Small intestine (tissue), 7 donors: Measurements from ENCODE around the gene SRMS. TPM values are rescaled to one million over a fixed set of nuclear protein-coding genes. Genes with fewer than 3 reads are reported as not detected.
"Not testable (repeated sequence)": the region's sequence is repeated elsewhere in the genome, so short reads cannot be mapped to it uniquely, and the experiment has no call there.

ENCODE experiments used
- DNase-seq, 2 donors: peaks; one replicate each; pipeline versions ENCODE4 v3.0.0 to v3.0.0-alpha.2; 2013
- FAIRE-seq: peaks from 2 replicates; lab custom pipeline; 2012; peaks lifted over from hg19 to GRCh38; lab: Jason Lieb, UNC
- H3K27ac ChIP-seq, 3 donors: one replicate each; pipeline ENCODE4 v1.5.1; 2013; ENCODE audit warnings: low read length in 2 of 3, mild to moderate bottlenecking in 2 of 3, control low read depth in 1 of 3, inconsistent platforms in 1 of 3, low read depth in 1 of 3, moderate library complexity in 1 of 3
- H3K27me3 ChIP-seq, 3 donors: one replicate each; pipeline ENCODE4 v1.6.1; 2013; ENCODE audit warnings: low read length in 3 of 3, inconsistent platforms in 1 of 3; ENCODE audit not compliant: control insufficient read depth in 3 of 3, insufficient read depth in 3 of 3
- H3K36me3 ChIP-seq, 3 donors: one replicate each; pipeline ENCODE4 v1.6.1; 2013; ENCODE audit warnings: low read length in 3 of 3, inconsistent platforms in 1 of 3, low read depth in 1 of 3, mild to moderate bottlenecking in 1 of 3, moderate library complexity in 1 of 3; ENCODE audit not compliant: control insufficient read depth in 3 of 3, insufficient read depth in 2 of 3
- H3K4me1 ChIP-seq, 3 donors: one replicate each; pipeline ENCODE4 v1.6.1; 2013; ENCODE audit warnings: low read length in 2 of 3, inconsistent platforms in 1 of 3, low read depth in 1 of 3, mild to moderate bottlenecking in 1 of 3, moderate library complexity in 1 of 3; ENCODE audit not compliant: control insufficient read depth in 3 of 3, insufficient read depth in 2 of 3
- H3K4me3 ChIP-seq, 3 donors: one replicate each; pipeline ENCODE4 v1.5.1; 2013; ENCODE audit warnings: low read length in 3 of 3, control low read depth in 1 of 3, inconsistent platforms in 1 of 3, low read depth in 1 of 3, mild to moderate bottlenecking in 1 of 3, moderate library complexity in 1 of 3
- H3K9me3 ChIP-seq, 2 donors: one replicate each; pipeline ENCODE4 v1.6.1; 2013; ENCODE audit warnings: low read depth in 1 of 2, low read length in 1 of 2; ENCODE audit not compliant: control insufficient read depth in 2 of 2, insufficient read depth in 1 of 2
- WGBS, 3 donors: extraction: QIAGEN DNeasy Blood & Tissue Kit; methylation state at CpG; one replicate each; pipeline ENCODE4 v1.1.7; 2013; 5-methylcytosine and 5-hydroxymethylcytosine counted together
- polyA plus RNA-seq, 4 donors: library from polyadenylated mRNA; stranded (reverse) in 3 of 4; unstranded in 1 of 4; fragments of 200-250 nt in 3 of 4; fragments of 120-200 nt in 1 of 4; gene quantifications; one replicate each; pipeline versions ENCODE4 v1.2.1 to v1.2.3, GENCODE V29; 2013
- donor health status: healthy with polysubstance abuse.
- donor health status: control.
- donor health status: control.
- donor health status: Bipolar disorder and iron deficiency.
- donor health status: healthy.

The SRMS gene
- polyA plus RNA-seq, 4 donors, result 0.18 TPM; not detected in 3

GRCh38 chr20:63564036-63564810, 16.7 kb upstream of the SRMS start:
- Histone ChIP-seq H3K9me3 (no peaks in the 10 kb centered on the region), H3K4me1 (no peaks in the 10 kb centered on the region), H3K36me3 (peaks cover 3 to 75% (median 10%) of the 10 kb centered on the region in 3 donors), H3K27ac (no peak overlapping the region), H3K4me3 (no peak overlapping the region), H3K27me3 (no peaks in the 10 kb centered on the region)
- DNase-seq, result no peak
- WGBS, 3 donors, result 94 to 96% (median 95%) methylated on average over 59 to 62 of the region's 62 CpGs
- no peak for FAIRE-seq

GRCh38 chr20:63563225-63563935, 15.8 kb upstream of the SRMS start:
- DNase-seq, result no peak
- WGBS, 3 donors, result 95% methylated on average over 39 to 55 of the region's 55 CpGs
- H3K9me3 ChIP-seq, result no peaks in the 10 kb centered on the region
- H3K4me3 ChIP-seq, result no peak overlapping the region
- H3K27me3 ChIP-seq, result no peaks in the 10 kb centered on the region
- FAIRE-seq, result no peak
- peaks cover 3 to 81% (median 10%) of the 10 kb centered on the region in 3 donors for H3K36me3 ChIP-seq
- no peaks in the 10 kb centered on the region for H3K4me1 ChIP-seq
- H3K27ac ChIP-seq, result no peak overlapping the region

- Histone ChIP-seq H3K4me3 (no peak overlapping the region), H3K36me3 (peaks cover 3 to 78% (median 10%) of the 10 kb centered on the region in 3 donors), H3K4me1 (no peaks in the 10 kb centered on the region), H3K27ac (no peak overlapping the region), H3K9me3 (no peaks in the 10 kb centered on the region), H3K27me3 (no peaks in the 10 kb centered on the region)
- WGBS, 3 donors, result 93 to 94% (median 93%) methylated on average over 46 to 54 of the region's 54 CpGs
- DNase-seq (no peak), FAIRE-seq (no peak)
Observed at GRCh38 chr20:63562461-63563224, 15.1 kb upstream of the SRMS start.

GRCh38 chr20:63561624-63562396, 14.3 kb upstream of the SRMS start:
- Histone ChIP-seq H3K9me3 (no peaks in the 10 kb centered on the region), H3K27ac (no peak overlapping the region), H3K36me3 (peaks cover 3 to 74% (median 10%) of the 10 kb centered on the region in 3 donors), H3K4me1 (no peaks in the 10 kb centered on the region), H3K27me3 (no peaks in the 10 kb centered on the region), H3K4me3 (no peak overlapping the region)
- DNase-seq (no peak), FAIRE-seq (no peak)
- 88 to 93% (median 92%) methylated on average over 30 to 36 of the region's 36 CpGs for WGBS, 3 donors

- DNase-seq, result no peak
Observed at GRCh38 chr20:63560856-63561609, 13.5 kb upstream of the SRMS start.

GRCh38 chr20:63560333-63560805, 12.8 kb upstream of the SRMS start:
- Histone ChIP-seq H3K9me3 (no peaks in the 10 kb centered on the region), H3K27ac (no peak overlapping the region), H3K4me3 (no peak overlapping the region), H3K4me1 (no peaks in the 10 kb centered on the region), H3K36me3 (peaks cover 3 to 62% (median 10%) of the 10 kb centered on the region in 3 donors), H3K27me3 (no peaks in the 10 kb centered on the region)
- 93 to 96% (median 95%) methylated on average over 16 of the region's 16 CpGs for WGBS, 3 donors
- no peak for DNase-seq
- FAIRE-seq, result no peak

More at GRCh38 chr20:63560856-63561609, 13.5 kb upstream of the SRMS start:
- no peak for FAIRE-seq
- Histone ChIP-seq H3K27me3 (no peaks in the 10 kb centered on the region), H3K36me3 (peaks cover 3 to 69% (median 10%) of the 10 kb centered on the region in 3 donors), H3K27ac (no peak overlapping the region), H3K4me1 (no peaks in the 10 kb centered on the region), H3K4me3 (no peak overlapping the region), H3K9me3 (no peaks in the 10 kb centered on the region)
- 93 to 94% (median 93%) methylated on average over 26 of the region's 26 CpGs for WGBS, 3 donors

GRCh38 chr20:63559485-63560332, 12.2 kb upstream of the SRMS start:
- H3K27me3 ChIP-seq, DNase-seq, H3K9me3 ChIP-seq, H3K4me3 ChIP-seq, H3K4me1 ChIP-seq, H3K27ac ChIP-seq, FAIRE-seq: not testable (repeated sequence)
- WGBS, 3 donors, result 95 to 96% (median 95%) methylated on average over 27 to 31 of the region's 31 CpGs
- H3K36me3 ChIP-seq, result peaks cover 3 to 56% (median 10%) of the 10 kb centered on the region in 3 donors
